SIG-M5 treated with dmso at 0.1 percent for 504 hours (cell line): Measurements from ENCODE around the gene NEU2.

Experiments
- DNase-seq: peaks from one replicate; lab custom pipeline; 2025; ENCODE audit not compliant: unreplicated experiment; lab: John Stamatoyannopoulos, UW

Gene NEU2

GRCh38 chr2:233053928-233054784 lies 21.7 kb downstream of the NEU2 start:
- DNase-seq: peak; percentile 42

GRCh38 chr2:233055362-233055761 lies 22.9 kb downstream of the NEU2 start:
- no peak for DNase-seq

GRCh38 chr2:233056961-233057605 lies 24.6 kb downstream of the NEU2 start:
- no peak for DNase-seq

GRCh38 chr2:233058717-233059546 lies 26.5 kb downstream of the NEU2 start:
- no peak for DNase-seq

- DNase-seq: no peak
These were observed 27.0 kb downstream of the NEU2 start for GRCh38 chr2:233059547-233059796.

GRCh38 chr2:233059797-233060500 lies 27.5 kb downstream of the NEU2 start, which contains the start of gene INPP5D:
Gene INPP5D, plus strand, starts transcription at chr2:233060342. Its CDS starts 137 bp downstream, at chr2:233060479.
- peak; percentile 95 for DNase-seq

GRCh38 chr2:233060501-233060979 lies 28.1 kb downstream of the NEU2 start:
- peak; percentile 53 for DNase-seq

- peak; percentile 71 for DNase-seq
These were observed 28.6 kb downstream of the NEU2 start for GRCh38 chr2:233060980-233061590.

- DNase-seq: peak; percentile 57
These were observed 29.3 kb downstream of the NEU2 start for GRCh38 chr2:233061591-233062450.

GRCh38 chr2:233062451-233062850 lies 30.0 kb downstream of the NEU2 start:
- no peak for DNase-seq

GRCh38 chr2:233062946-233063268 lies 30.4 kb downstream of the NEU2 start:
- no peak for DNase-seq

- peak; percentile 35 for DNase-seq
These were observed 30.9 kb downstream of the NEU2 start for GRCh38 chr2:233063269-233063975.

- DNase-seq: no peak
These were observed 31.5 kb downstream of the NEU2 start for GRCh38 chr2:233063976-233064411.

GRCh38 chr2:233064530-233065199 lies 32.2 kb downstream of the NEU2 start:
- DNase-seq: peak; percentile 27

- DNase-seq: peak; percentile 31
These were observed 32.7 kb downstream of the NEU2 start for GRCh38 chr2:233065200-233065589.

GRCh38 chr2:233065954-233066470 lies 33.5 kb downstream of the NEU2 start:
- no peak for DNase-seq

- DNase-seq: no peak
These were observed 36.4 kb downstream of the NEU2 start for GRCh38 chr2:233068762-233069418.

GRCh38 chr2:233072838-233073237 lies 40.4 kb downstream of the NEU2 start:
- DNase-seq: no peak
